Endometrial microvascular endothelial cells (primary cell): ENCODE data around the gene ETV7. TPM values are rescaled to one million over a fixed set of nuclear protein-coding genes. Genes with fewer than 3 reads are reported as not detected.

Source experiments
- total RNA-seq: library from RNA; depleted of rRNA; stranded (reverse); fragments of >200 nt; gene quantifications from one replicate; pipeline ENCODE4 v1.2.3, GENCODE V29; 2015; ENCODE audit errors: inconsistent ontology term

ETV7 gene
- total RNA-seq, 1 donor from 2014 or later = 1.8 TPM

Other genes with a start within 250 kb of the ETV7 start
- gene BRPF3, start 190.9 kb downstream of the ETV7 start, total RNA-seq = 10.9 TPM
- gene PNPLA1, start 117.6 kb downstream of the ETV7 start, total RNA-seq = not detected
- not detected for gene BNIP5, start 50.8 kb downstream of the ETV7 start, total RNA-seq
- not detected for gene PXT1, start 55.2 kb upstream of the ETV7 start, total RNA-seq
- 65.1 TPM for gene KCTD20, start 55.3 kb upstream of the ETV7 start, total RNA-seq
- 22.5 TPM for gene STK38, start 159.8 kb upstream of the ETV7 start, total RNA-seq
- 147 TPM for gene SRSF3, start 206.7 kb upstream of the ETV7 start, total RNA-seq